Panc1 (cell line): ENCODE data around the gene UNC119B.

Source experiments
- TF ChIP-seq, protein P1 (sequence below): fragments of 450-650 bp; IDR thresholded peaks from 2 replicates; pipeline ENCODE4 v1.5.1; 2017; ENCODE audit warnings: mild to moderate bottlenecking
- TF ChIP-seq, protein P2 (sequence below), 2 experiments: IDR thresholded peaks; 2 replicates each; pipeline ENCODE4 v1.6.1; 2011 to 2012; ENCODE audit warnings: low read depth in 2 of 2, control low read depth in 1 of 2, low read length in 1 of 2, mild to moderate bottlenecking in 1 of 2, moderate library complexity in 1 of 2; ENCODE audit not compliant: insufficient read depth in 1 of 2

DNA sequence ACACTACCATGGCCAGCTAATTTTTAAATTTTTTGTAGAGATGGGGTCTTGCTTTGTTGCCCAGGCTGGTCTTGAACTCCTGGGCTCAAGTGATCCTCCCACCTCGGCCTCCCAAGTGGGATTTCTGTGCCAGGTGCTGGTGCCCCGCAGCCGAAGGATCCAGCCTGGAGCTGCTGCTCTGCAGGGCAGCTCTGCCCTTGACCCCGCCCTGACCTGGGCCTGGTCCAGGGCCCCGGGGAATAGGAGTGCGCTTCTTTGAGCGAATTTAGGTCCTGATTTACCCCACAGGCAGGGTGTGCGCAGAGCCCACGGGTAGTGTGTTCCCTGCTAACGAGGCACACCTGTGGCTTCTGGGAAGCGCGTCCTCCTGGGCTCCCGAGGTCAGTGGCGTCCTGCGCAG is 30.6 kb downstream of the UNC119B start:
- TF ChIP-seq, protein P1, sequence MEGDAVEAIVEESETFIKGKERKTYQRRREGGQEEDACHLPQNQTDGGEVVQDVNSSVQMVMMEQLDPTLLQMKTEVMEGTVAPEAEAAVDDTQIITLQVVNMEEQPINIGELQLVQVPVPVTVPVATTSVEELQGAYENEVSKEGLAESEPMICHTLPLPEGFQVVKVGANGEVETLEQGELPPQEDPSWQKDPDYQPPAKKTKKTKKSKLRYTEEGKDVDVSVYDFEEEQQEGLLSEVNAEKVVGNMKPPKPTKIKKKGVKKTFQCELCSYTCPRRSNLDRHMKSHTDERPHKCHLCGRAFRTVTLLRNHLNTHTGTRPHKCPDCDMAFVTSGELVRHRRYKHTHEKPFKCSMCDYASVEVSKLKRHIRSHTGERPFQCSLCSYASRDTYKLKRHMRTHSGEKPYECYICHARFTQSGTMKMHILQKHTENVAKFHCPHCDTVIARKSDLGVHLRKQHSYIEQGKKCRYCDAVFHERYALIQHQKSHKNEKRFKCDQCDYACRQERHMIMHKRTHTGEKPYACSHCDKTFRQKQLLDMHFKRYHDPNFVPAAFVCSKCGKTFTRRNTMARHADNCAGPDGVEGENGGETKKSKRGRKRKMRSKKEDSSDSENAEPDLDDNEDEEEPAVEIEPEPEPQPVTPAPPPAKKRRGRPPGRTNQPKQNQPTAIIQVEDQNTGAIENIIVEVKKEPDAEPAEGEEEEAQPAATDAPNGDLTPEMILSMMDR, result no peak
- TF ChIP-seq, protein P2, sequence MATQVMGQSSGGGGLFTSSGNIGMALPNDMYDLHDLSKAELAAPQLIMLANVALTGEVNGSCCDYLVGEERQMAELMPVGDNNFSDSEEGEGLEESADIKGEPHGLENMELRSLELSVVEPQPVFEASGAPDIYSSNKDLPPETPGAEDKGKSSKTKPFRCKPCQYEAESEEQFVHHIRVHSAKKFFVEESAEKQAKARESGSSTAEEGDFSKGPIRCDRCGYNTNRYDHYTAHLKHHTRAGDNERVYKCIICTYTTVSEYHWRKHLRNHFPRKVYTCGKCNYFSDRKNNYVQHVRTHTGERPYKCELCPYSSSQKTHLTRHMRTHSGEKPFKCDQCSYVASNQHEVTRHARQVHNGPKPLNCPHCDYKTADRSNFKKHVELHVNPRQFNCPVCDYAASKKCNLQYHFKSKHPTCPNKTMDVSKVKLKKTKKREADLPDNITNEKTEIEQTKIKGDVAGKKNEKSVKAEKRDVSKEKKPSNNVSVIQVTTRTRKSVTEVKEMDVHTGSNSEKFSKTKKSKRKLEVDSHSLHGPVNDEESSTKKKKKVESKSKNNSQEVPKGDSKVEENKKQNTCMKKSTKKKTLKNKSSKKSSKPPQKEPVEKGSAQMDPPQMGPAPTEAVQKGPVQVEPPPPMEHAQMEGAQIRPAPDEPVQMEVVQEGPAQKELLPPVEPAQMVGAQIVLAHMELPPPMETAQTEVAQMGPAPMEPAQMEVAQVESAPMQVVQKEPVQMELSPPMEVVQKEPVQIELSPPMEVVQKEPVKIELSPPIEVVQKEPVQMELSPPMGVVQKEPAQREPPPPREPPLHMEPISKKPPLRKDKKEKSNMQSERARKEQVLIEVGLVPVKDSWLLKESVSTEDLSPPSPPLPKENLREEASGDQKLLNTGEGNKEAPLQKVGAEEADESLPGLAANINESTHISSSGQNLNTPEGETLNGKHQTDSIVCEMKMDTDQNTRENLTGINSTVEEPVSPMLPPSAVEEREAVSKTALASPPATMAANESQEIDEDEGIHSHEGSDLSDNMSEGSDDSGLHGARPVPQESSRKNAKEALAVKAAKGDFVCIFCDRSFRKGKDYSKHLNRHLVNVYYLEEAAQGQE (IDR thresholded peaks at IDR 0.05; ENCODE audit: insufficient read depth in 1 of 2, low read depth in 2 of 2, low read length in 1 of 2), result no peak
